HT-29 (cell line): ENCODE measurements around the gene TMEM266. TPM values are rescaled to one million over a fixed set of nuclear protein-coding genes. Genes with fewer than 3 reads are reported as not detected.

ENCODE experiments used
- DNase-seq: peaks from one replicate; pipeline ENCODE4 v3.0.0-alpha.2; 2015; ENCODE audit warnings: low spot score
- total RNA-seq: library from RNA; depleted of rRNA; stranded (reverse); fragments of >200 nt; shearing (Covaris generic); gene quantifications from 2 replicates; pipeline ENCODE4 v1.2.3, GENCODE V29; 2014; rRNA removed

The TMEM266 gene
- total RNA-seq, 1 experiment from 2014 or later = not detected

DNA sequence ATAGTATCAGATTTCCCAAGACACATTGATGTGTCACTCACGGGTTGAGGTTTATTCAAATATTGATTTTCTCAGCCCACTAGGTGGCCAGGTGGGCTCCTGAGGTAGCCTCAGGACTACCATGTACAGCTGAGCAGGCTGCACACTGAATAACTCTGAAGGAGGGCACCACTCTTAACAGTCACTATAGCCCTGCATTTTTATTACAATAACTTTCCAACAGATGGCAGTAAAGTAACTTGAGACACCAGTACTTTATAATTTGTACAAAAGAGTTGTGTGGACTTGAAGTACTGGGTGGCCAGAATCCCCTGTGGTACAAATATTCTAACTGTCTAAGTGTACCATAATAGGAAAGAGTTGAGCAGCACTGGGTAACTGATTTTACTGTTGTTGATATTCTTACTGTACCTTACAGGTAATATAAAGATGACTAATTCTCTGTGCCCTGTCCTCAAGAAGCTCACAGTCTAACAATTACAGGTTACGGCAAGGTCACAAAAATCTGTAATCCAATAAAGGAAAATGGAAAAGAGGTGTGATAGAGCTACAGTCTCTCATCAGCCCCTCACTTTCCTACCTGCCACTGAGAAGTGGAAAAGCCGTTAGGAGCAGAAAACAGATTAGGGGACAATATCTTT, 175.5 kb downstream of the TMEM266 start:
- peak; percentile 80 for DNase-seq

DNA sequence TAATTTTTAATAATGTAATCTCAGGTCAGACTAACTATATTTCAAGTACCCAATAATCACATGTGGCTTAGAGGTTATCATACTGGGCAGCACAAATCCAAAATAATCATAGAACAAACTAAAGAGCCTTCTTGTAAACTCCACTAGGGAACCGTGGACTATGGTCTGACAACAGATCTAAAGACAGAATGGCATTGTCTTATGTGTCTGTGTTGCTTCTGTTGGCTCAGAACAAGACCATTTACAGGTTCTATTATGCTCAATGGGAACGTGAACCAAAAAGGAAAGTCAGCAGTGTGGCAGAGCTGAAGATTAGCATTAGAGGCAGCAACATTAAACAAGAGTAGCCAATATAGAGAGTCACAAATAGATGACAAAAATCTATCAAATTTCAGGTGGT, 176.6 kb downstream of the TMEM266 start:
- no peak for DNase-seq

DNA sequence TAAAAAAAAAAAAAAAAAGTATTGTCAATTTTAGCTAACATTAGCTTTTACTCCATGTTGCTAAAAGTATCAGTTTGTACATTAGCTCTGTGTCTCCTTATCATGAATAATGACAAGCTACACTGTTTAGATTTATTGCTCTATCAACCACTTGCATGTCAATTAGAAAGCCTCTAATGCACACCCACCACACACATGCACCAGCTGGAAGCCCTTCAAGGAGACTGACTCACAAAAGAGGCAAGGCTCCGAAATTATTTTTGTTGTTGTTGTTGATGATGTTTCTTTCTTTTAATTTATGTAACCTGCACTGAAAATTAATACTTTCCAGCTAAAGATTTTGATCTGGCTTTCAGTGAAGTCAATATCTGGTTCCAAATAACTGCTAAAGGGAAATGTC, 180.0 kb downstream of the TMEM266 start:
- no peak for DNase-seq

DNA sequence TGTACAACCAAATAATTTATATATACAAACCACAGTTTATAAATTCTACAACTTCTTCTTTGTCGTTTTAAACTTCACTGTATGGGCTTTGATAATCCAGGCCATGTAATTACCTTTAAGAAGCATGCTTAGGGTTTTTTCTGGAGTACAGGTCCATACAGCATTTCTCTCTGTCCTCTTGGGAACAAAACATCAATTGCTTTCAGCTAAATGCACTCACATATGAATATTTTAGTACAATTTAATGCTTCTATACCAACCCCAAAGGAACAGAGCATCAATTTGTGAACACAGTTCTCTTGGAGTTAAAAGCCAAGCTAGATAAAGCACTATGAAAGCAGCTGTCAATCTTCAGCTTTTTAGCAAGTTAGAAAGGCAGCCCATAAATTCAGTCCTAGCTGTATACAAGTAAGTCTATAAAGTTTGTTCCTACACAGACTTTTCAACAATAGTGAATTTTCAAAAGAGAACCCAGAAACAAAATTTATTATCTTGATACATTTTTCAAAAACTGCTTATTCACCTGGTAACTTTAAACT, 185.4 kb downstream of the TMEM266 start:
- DNase-seq = no peak

DNA sequence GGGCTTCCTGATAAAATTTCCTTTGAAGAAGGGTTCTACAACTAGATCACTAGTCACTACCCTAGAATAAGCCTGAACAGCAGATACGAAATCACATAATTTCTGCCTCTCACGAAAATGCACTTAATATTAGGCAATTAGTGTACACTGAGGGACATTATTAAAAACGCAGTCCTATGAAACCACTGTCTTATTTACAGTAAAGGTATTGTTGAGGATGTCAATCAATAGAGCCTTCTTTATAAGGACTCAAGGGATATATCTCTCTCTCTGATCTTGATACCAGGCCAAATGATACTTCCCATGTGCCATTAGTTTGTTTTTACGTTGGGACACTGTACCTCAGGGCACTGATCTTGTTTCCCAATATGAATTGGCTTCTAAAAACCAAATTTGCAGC, 191.9 kb downstream of the TMEM266 start:
- no peak for DNase-seq

DNA sequence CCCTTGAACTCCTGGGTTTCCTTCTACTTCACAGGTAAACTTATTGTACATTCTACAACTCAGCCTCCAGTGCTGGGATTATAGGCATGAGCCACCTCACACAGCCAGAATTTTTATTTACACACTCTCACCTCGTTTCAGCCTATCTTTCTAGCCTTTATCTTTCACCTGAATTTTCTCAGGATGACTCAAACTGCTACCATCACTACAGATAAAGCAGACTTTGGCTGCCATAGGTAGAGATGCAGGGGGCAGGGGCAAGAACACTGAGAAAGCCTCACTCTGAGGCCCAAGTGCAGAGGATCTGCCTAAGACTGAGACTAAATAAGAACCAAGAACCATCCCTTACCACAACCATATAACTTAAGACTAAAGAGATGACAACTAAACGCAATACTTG, 192.5 kb downstream of the TMEM266 start:
- DNase-seq = peak; percentile 9

DNA sequence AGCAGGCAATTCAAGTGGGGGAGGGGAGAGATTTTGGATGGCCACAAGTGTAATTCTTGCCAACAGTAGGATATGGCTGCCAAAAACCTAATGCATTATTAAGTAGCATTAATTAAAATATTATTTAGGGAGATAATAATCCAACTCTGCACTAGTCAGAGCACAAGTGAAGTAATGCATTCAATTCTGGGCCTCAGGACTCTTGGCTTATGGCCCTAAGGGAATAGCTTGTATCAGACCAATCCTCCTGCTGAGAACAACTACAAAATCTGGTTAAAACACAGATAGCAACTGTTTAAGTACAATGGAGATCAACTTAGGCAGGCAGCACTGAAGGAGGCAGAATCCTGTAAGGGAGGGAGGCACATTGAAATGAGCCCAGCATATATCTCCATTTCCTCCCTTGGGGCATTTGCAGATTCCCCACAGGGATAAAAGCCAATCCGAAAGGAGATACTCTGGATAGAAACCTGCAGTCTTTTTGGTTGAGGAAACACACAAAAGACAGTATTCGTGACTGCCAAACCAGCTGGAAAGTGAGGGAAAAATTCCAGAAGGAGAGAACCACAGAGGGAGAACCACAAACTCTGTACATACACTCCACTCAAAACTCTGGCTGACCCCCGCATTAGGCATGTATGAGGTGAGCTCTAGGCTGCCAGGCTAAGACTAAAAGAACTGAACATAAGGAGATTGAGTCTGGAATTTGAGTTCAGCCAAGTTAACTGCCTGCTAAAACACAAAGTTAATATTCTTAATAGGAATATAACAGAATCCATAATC, 194.1 kb downstream of the TMEM266 start:
- DNase-seq = no peak

Other genes starting within 250 kb of the TMEM266 start
- 23.8 and 40.0 TPM in 2 replicates for gene UBE2Q2, start 216.5 kb upstream of the TMEM266 start, total RNA-seq
- gene FBXO22, start 156.1 kb upstream of the TMEM266 start, total RNA-seq = 51.1 and 60.1 TPM in 2 replicates
- 0.31 TPM in 1 of 2 replicates, not detected in the other for gene NRG4, start 47.6 kb upstream of the TMEM266 start, total RNA-seq